HG02981 (cell line): ENCODE results near the gene RITA1.

ENCODE experiments used
- ATAC-seq: cut with Tn5 transposase; IDR thresholded peaks from one replicate; pipeline ENCODE4 v1.9.1; 2021; ENCODE audit warnings: mild to moderate bottlenecking, moderate library complexity; ENCODE audit not compliant: unreplicated experiment

The RITA1 gene

DNA sequence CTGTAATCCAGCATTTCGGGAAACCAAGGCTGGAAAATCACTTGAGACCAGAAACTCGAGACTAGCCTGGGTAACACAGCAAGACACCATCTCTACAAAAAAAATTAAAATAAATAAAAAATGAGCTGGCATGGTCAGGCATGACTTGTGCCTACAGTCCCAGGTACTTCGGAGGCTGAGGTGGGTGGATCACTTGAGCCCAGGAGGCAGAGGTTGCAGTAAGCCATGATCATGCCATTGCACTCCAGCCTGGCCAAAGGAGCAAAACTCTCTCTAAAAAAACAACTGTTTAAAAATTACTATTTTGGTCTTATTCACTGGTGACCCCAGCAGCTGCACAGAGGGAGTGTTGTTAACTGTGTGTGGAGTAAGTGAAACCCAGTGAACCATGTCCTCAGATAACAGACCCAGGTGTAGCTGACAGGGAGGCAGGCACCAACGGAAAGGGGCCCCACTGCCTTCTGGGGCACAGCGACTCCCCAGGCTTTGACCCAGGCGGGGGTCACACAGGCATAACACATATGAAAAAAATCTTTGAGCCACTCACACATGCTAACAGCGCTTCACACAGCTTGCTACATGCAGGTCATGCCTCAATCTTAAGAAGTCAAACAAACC, 12.3 kb upstream of the RITA1 start:
- peak; percentile 42 for ATAC-seq

DNA sequence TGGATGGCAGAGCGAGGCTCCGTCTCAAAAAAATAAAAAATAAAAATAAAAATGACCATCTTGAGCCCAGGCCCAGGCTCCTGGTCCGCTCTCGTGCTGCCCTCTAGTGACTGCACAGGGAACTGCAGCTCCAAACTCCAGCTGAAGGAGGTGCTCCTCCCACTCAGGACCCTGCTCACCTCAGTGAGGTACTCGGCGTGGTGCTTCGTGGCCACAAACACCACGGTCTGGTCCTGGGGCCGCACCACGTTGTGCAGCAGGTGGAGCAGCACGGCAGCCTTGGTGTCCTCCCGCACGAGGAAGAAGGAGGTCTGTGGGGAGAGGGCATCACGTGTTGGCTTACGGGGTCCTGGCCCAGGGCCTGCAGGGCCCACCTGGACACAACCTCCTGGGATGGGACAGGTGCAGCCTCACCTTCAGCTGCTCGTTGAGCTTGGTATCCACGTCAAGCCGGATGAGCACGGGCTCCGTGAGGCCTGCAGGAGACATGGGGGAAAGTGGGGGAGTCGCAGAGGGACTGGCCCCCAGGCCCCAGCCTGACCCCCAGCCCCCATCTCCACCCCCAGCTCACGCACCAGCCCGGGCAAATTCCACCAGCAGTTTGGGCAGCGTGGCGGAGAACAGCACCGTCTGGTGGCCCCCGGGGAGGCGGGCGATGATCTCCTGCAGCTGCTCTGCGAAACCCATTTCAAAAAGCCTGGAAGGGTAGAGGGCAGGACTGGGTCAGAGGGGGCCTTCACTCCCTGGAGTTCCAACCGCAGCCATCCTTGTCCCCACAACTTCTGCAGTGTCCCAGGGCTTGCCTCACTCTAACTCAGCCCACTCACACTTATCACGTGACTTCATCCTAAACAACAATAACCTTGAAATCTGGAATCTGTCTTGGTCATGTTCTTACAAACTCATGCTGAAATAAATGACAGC, 10.8 kb upstream of the RITA1 start:
- no peak for ATAC-seq

GRCh38 chr12:113179023-113179422, 6.5 kb upstream of the RITA1 start:
- no peak for ATAC-seq

DNA sequence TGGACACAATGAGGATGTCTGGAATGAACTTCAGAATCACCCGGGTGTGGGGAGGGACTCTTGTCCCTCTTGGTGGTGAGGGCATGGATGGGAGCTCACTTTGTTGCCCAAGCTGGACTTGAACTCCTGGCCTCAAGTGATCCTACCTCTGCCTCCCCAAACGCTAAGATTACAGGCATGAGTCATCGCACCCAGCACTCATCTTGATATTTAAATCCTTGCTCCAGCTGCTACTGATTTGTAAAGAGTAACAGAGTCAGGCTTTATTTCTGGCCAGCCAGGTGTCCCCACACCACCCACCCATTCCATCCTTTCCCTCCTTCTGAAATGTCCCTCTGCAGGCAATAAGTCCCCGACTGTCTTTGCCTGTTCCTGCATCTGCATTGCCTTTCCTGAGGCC, 5.2 kb upstream of the RITA1 start:
- no peak for ATAC-seq

DNA sequence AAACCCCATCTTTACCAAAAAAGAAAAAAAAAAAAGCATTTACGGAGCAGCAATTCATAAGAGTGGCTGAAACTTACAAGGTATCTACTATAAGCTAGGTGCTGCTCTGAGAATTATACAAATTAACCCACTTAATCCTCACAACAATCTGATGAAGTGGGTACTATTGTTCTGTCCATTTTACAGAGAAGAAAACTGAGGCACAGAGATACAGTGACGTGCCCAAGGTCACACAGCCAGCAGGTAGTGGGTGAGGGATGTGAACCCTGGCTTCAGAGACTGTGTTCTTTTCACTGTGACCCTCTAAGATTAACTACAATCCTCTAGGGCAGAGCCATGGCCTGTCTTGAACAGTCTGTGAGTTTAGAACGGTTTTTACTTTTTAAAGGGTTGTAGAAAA, 3.5 kb upstream of the RITA1 start:
- no peak for ATAC-seq

GRCh38 chr12:113183030-113183589, 2.4 kb upstream of the RITA1 start:
- ATAC-seq = no peak

DNA sequence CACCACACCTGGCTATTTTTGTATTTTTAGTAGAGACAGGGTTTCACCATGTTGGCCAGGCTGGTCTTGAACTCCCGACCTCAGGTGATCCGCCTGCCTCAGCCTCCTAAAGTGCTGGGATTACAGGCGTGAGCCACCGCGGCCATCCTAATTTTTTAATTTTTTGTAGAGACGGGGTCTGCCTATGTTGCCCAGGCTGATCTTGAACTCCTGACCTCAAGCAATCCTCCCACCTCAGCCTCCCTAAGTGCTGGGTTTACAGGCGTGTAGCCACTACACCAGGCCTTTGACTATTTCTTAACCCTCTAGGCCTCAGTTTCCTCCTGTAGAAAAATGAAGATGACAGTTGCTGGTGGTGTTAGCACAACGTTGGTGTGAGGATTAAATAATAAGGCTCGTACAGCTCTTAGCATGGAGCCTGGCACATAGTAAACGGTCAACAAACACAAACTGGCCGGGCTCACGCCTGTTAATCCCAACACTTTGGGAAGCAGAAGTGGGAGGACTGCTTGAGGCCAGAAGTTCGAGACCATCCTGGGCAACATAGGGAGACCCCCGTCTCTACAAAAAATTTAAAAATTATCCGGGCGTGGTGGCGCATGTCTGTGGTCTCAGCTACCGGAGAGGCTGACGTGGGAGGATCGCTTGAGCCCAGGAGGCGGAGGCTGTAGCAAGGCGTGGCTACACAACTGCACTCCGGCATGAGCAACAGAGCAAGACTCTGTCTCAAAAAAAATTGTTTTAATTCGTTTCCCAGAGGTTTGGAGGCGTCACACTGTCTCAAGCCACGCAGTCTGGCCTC, 1.2 kb upstream of the RITA1 start:
- ATAC-seq = peak; percentile 54

DNA sequence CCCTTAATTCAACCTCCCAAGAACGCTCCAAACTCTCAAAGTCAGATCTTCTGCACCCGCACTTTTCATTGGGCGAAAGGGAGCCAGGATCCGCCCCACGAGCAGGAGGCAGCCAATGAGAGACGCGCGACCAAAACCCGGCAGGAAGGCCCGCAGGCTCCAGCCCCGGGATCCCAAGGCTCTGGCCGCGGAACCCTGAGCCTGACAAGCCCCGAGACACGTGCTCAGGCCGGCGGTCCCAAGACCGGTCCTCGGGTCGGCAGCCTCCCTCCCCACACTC, 681 bp upstream of the RITA1 start:
- peak; percentile 80 for ATAC-seq

- ATAC-seq = no peak
Measured at GRCh38 chr12:113186033-113186365, 478 bp downstream of the RITA1 start.

DNA sequence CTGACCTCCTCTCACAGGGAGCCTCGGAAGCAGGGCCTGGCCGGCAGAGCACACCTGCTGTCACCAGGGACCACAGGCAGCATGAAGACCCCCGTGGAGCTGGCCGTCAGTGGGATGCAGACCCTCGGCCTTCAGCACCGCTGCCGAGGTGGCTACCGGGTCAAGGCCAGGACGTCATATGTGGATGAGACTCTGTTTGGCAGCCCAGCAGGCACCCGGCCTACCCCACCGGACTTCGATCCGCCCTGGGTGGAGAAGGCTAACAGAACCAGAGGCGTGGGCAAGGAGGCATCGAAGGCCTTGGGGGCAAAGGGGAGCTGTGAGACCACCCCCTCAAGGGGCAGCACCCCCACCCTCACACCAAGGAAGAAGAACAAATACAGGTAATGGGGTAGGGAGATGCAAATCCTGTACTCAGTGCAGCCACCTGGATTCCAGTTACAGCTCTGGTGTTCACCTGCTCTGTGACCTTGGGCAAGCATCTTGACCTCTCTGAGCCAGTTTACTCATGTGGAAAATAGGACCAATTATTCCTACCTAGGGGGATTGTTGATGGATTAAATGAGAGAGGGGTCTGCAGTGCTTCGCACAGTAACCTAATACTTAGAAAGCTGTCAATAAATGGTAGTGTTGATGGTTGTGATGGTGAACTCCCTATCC, 1.3 kb downstream of the RITA1 start:
- ATAC-seq = no peak

GRCh38 chr12:113189361-113189760, 3.8 kb downstream of the RITA1 start:
- no peak for ATAC-seq

- no peak for ATAC-seq
Measured at GRCh38 chr12:113190761-113191160, 5.2 kb downstream of the RITA1 start.

GRCh38 chr12:113191227-113191626, 5.7 kb downstream of the RITA1 start:
- no peak for ATAC-seq

- ATAC-seq = no peak
Measured at GRCh38 chr12:113194971-113195391, 9.5 kb downstream of the RITA1 start.

DNA sequence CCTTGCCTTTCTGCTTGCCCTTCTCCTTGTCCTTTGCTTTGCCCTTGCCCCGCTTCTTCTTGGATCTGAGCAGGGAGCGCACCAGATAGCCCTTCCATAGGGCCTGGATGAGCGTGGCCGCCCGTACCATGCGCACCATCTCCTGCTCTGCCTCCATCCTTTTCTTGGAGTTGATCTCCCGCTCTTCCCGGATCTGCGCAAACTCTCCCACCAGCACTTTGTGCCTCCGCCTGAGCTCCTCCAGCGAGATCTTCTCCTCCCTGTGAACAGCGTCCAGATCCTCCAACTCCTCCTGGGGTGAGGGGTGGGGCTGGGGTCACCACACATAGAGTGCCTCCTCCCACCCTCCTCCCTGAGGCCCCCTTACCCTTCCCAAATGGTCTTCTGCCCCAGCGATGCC, 10.1 kb downstream of the RITA1 start:
- no peak for ATAC-seq

- no peak for ATAC-seq
Measured at GRCh38 chr12:113196582-113196981, 11.1 kb downstream of the RITA1 start.

- peak; percentile 87 for ATAC-seq
Measured at GRCh38 chr12:113196990-113197389, 11.5 kb downstream of the RITA1 start.

DNA sequence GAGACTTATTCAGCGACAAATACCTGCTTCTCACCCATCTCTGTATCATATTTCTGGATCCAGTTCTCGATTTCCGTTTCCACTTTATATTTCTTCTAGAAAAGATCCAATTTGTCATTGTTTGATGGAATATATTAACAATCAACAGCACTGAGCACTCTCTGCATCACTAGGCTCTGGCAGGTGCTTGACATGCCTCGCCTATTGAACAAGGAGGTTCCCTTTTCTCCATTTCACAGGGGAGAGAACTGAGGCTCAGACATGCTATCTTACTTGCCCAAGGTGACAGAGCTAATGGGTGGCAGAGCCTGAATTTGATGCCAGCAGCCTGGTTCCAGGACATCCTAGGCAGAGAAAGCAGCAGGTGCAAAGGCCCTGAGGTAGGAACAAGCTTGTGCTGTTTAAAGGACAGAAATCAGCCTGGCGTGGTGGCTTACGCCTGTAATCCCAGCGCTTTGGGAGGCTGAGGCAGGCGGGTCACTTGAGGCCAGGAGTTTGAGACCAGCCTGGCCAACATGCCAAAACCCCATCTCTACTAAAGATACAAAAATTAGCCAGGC, 12.1 kb downstream of the RITA1 start:
- no peak for ATAC-seq

- no peak for ATAC-seq
Measured at GRCh38 chr12:113198296-113198695, 12.8 kb downstream of the RITA1 start.

GRCh38 chr12:113200021-113200797, 14.7 kb downstream of the RITA1 start:
- ATAC-seq = no peak
